ENCODE measurements around the gene MATCAP1. TPM values are rescaled to one million over a fixed set of nuclear protein-coding genes. Genes with fewer than 3 reads are reported as not detected.

The MATCAP1 gene
- polyA plus RNA-seq, 3 donors = 13.0 to 32.0 (median 28.2) TPM

GRCh38 chr16:67165121-67166078, 18.4 kb downstream of the MATCAP1 start:
- no peak overlapping the region for H3K27ac ChIP-seq (ENCODE audit: low read depth, low read length)
- 15 to 26% (median 17%) methylated on average over 68 to 85 of the region's 85 CpGs for WGBS, 3 donors

- WGBS, 3 donors = 2 to 4% (median 2%) methylated on average over 34 to 41 of the region's 41 CpGs
- H3K27ac ChIP-seq (ENCODE audit: low read depth, low read length) = no peak within 1 kb of the TSS
These were observed 19.1 kb downstream of the MATCAP1 start, which contains the start of gene HSF4 for GRCh38 chr16:67164599-67165061. Gene HSF4 (plus strand): TSS chr16:67164745. CDS start chr16:67164812, 67 bp downstream.

DNA sequence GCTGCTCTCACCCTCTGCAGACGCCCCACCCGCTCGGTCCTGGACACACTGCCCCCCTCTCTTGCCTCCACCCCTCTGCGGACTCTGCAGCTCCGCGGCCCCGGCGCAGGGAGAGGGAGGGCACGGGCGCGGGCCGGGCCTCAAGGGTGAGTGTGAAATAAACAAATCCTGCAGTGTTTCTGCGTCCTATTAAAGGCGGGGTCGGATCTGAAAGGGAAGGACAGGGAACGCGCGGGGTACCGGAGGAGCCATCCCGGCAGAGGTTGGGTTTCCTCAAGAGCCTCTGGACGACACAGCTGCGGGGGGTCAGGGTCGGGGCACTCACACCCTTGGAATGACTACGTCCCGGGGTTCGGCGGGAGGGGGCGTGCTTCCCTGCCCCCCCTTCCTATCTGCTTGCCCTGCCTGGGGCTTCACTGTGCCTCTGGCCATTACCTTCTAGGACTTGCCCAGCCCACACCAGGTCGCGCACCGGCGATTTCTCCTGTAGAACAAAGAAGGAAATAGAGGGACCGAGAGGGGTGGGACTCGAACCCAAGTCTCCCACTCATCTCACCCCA, 19.7 kb downstream of the MATCAP1 start:
- no peak overlapping the region for H3K27ac ChIP-seq (ENCODE audit: low read depth, low read length)
- WGBS, 3 donors = 1 to 27% (median 2%) methylated on average over 27 to 34 of the region's 34 CpGs

- no peak overlapping the region for H3K27ac ChIP-seq (ENCODE audit: low read depth, low read length)
- WGBS, 3 donors = 6 to 52% (median 10%) methylated on average over 90 to 98 of the region's 99 CpGs
These were observed 20.4 kb downstream of the MATCAP1 start for GRCh38 chr16:67163164-67163998.

GRCh38 chr16:67162506-67163163, 21.1 kb downstream of the MATCAP1 start:
- 29 to 60% (median 37%) methylated on average over 44 of the region's 44 CpGs for WGBS, 3 donors
- H3K27ac ChIP-seq (ENCODE audit: low read depth, low read length) = no peak overlapping the region

- no peak overlapping the region for H3K27ac ChIP-seq (ENCODE audit: low read depth, low read length)
- 57 to 66% (median 59%) methylated on average over 25 of the region's 25 CpGs for WGBS, 3 donors
These were observed 22.1 kb downstream of the MATCAP1 start for GRCh38 chr16:67161595-67162058.

DNA sequence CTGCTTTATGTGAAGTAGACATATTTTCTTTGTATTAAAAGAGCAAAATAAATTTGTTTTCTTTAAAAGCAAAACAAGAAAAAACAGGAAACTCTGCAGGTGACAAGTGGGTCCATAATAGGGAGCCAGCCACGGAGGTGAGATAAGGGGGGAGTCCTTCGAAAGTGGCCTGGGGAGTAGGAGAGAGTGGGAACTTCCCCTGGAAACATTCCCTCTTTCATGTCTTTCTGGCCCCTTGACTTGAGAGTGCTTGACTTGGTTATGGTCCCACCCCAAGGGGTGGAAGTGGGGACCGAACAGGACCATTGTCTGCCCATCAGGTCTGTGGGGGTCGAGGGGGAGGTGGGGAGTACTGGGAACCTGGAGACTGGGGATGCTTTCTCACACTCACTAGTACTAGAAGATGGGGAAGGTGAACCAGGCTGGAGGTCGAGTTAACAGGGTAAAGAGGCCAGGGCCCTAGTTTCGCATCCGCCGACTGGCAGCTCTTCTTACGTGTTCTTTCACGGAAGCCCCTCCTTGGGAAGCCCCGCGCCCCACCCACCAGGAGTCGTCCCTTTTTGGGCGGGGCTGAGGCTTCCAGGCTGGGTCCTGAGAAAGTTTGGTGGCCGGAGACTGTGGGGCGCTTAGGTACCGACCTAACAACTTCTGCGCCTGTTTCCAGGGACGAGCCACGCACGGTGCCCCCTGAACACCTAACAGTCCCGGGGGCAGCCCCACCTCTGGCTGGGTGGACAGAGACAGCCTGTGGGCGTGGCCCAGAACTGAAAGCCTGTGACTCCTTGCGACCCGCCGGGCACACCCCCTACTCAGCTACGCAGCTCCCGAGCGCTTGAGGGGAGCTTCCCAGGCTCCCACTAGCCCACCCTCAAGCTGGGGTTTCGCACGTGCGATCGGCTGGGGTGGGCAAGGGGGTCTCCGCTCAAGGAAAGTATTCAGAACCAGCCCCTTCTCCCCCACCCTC, 24.8 kb downstream of the MATCAP1 start:
- no peak overlapping the region for H3K27ac ChIP-seq (ENCODE audit: low read depth, low read length)
- 5 to 7% (median 7%) methylated on average over 34 of the region's 34 CpGs for WGBS, 3 donors

- 70 to 80% (median 80%) methylated on average over 7 of the region's 7 CpGs for WGBS, 3 donors
- H3K27ac ChIP-seq (ENCODE audit: low read depth, low read length) = no peak overlapping the region
These were observed 25.7 kb downstream of the MATCAP1 start for GRCh38 chr16:67157892-67158635.

DNA sequence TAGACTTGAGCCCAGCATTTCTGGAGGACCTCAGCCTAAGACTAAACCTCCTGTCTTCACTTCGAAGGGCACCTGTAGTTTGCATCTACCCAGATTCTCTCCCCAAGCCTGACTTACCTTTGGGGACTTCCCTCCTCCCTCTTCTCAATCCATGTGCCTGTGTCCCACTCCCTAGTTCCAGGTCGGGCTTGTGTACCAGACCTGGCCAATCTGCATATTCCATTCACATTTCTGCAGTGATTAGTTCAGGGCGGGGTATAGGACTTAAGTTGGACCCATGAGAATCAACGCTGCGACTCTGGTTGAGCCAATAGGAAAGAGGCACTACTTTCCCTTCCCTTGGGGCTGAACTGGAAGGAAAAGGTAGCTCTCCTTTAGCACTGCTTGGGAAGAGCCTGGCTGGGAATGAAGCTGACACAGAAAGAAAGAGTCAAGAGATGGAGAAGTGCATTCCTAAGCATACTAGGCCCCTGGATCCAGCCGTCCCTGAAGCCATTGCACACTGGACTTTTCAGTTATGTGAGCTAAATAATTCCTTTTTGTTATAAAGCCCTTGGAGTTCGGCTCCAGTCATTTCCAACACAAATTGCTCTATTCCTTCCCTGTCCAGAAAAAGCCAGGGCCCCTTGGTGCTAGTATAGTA, 26.5 kb downstream of the MATCAP1 start:
- WGBS, 3 donors = 70 to 79% (median 73%) methylated on average over 7 of the region's 7 CpGs

DNA sequence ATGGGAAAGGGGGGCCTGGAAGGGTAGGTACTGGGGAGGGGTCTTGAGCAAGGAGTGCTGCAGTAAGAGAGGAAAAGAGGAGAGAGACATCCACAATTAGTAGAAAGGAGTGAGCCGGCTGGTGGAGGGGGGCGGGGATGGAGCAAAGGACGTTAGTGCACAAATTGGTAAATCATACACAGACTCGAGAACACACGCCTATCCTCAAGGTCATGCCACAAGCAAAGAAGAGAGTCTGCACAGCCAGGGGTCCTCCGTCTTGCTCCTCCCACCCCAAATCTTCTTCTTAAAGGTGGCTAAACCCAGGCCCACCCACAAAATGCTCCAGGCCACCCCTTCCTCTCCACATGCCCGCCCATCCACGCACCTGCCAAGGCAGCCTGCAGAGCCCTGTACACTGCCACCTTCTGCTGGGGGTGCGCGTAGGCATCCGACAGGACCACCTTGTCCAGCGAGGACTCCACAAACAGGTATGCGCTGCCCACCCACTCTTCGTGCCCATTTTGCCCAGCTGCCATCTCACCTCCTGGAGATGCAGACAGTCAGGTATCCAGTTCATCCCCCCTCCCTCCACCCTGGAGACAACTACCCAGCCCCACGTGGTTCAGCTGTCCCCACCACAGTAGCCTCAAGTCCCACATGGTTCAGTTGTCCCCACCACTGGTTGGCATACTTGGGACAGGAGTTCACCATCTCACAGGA, 27.5 kb downstream of the MATCAP1 start:
- 55 to 78% (median 73%) methylated on average over 15 of the region's 15 CpGs for WGBS, 3 donors
- no peak overlapping the region for H3K27ac ChIP-seq (ENCODE audit: low read depth, low read length)

More for the DNA sequence above, 26.5 kb downstream of the MATCAP1 start:
- H3K27ac ChIP-seq (ENCODE audit: low read depth, low read length) = no peak overlapping the region

DNA sequence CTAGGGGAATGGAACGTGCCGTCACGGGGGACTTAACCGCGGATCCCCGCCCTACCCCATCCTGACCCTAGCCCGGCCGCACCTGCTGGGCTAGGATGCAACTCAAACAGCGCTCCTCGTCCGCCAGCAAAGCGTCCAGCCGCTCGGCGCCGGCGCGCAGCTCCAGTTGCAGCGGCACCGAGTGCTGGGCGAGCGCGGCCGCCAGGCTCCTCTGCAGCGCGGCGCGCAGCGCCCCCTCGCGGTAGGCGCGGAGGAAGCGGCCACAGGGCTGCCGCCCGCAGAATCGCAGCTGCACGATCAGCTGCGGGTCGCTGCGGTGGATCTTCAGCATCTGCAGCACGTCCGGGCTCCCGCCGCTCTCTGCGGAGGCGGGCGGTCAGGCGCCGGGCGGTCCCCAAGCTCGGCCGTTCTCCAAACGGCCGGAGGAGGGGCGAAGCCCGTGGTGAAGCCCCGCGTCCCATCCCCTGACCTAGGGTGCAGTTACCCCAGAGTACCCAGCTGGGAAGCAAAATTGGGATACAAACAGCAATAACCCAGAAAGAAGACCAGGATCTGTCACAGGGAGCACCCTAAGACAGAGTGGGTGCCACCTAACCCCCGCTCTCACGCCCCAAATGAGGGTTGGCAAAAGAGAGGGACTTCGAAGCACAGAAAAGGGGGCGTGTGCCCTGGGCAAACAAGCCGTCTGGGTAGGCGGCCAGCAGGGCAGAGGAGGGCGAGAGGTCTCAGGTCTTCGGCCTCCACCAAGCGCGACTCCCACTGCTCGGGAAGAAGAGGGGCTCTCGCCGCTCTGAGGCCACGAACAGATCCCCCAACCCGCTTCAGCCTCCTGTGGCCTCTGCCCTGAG, 28.2 kb downstream of the MATCAP1 start:
- WGBS, 3 donors = 12 to 16% (median 14%) methylated on average over 66 to 74 of the region's 74 CpGs

DNA sequence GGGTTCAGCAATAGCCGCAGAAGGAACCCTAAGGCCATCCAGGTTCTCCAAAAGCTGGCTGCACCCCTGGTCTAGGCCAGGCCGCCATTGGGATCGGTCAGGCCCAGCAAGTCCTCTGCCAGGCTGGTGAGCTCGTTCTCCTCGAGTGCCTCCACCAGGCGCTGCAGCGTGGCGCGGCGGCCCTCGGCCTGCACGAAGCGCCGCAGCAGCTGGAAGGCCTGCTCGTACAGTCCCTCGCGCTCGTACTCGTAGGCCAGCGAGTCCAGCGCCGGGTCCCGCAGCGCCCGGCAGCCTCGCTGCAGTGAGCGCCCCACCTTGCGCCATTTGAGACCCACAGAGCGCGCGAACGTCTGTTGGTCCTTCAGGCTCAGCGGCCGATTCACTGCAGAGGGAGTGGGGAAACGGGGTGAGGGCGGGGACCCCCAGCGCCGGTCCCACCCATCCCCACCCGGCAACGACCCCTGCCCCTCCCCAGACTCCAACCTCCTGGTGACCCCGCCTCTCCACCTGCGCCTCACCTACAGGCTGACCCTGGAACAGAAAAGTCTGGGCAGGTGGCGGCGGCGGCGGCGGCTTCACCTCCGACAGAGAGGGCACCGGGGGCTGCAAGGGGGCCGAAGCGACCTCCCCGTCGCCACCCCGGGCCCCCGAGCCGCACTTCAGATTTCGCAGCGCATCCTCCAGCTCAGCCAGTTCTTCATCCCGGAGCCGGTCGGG, 29.0 kb downstream of the MATCAP1 start:
- no peak overlapping the region for H3K27ac ChIP-seq (ENCODE audit: low read depth, low read length)
- 29 to 42% (median 41%) methylated on average over 49 to 61 of the region's 61 CpGs for WGBS, 3 donors

More for the DNA sequence above, 28.2 kb downstream of the MATCAP1 start:
- H3K27ac ChIP-seq (ENCODE audit: low read depth, low read length) = no peak overlapping the region

DNA sequence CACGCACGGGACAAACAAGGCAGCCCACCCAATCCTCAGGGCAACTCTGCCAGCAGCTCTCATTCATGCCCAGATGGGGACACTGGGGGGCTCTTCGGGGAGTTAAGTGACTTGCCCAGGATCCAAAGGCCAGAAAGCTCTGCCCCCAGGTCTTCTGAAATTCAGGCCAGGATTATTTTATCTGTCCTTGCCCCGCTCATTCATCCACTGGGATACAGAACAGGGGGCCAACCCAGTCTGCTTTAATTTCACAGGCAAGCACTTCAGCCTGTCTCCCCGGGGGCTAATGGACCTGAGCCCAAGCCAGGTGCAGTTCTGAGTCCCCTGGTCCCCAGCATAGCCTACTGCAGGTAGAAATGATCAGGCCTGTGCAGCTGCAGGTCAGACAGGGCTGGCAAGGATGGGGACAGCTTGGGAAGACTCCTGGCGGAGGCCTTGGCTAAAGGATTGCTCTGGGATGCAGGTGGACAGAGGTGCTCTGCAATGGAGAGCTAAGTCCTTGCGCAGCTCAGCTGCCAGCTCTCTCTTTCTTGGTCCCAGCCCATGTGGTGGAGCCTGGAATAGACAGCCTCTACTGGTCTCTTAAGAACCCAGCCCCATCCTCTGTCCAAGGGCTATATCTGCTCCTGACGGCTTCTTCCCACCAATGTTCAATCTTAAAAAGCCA, 32.2 kb downstream of the MATCAP1 start:
- no peak overlapping the region for H3K27ac ChIP-seq (ENCODE audit: low read depth, low read length)
- 47 to 58% (median 52%) methylated on average over 8 of the region's 8 CpGs for WGBS, 3 donors

All from adipose tissue (tissue), 3 donors.